Skin of body (tissue), 2 donors: ENCODE data around the gene CIAO2B. TPM values are rescaled to one million over a fixed set of nuclear protein-coding genes. Genes with fewer than 3 reads are reported as not detected.
"Not testable (repeated sequence)": the region's sequence is repeated elsewhere in the genome, so short reads cannot be mapped to it uniquely, and the experiment has no call there.

Source experiments
- DNase-seq: peaks from one replicate; lab custom pipeline; 2025; lab: John Stamatoyannopoulos, UW
- total RNA-seq: library from RNA; depleted of rRNA; stranded (reverse); fragments of >200 nt; gene quantifications from one replicate; pipeline ENCODE4 v1.2.3, GENCODE V29; 2014

CIAO2B gene
- total RNA-seq, 1 donor from 2014 or later: 39.0 TPM

DNA sequence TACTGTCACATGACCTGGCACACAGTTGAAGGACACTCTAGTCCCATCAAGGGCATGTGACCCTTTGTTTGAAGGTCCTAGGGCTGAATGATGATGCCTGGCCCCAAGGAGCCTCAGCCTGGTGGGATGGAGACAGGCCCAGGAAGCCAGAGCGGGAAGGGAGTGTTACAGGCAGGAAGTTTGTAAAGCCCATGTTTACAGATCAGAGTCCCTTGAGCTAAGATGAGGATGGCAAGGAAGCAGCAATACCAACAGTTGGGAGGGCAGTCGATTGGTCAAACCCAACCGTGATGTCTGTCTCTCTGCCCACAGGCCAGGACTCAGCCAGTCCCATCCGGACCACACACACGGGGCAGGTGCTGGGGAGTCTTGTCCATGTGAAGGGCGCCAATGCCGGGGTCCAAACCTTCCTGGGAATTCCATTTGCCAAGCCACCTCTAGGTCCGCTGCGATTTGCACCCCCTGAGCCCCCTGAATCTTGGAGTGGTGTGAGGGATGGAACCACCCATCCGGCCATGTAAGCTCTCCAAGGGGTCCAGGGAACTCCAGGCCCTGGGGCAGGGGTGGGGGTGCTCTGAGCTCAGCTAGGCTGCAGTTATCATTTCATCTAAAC, 3.6 kb upstream of the CIAO2B start:
- no peak for DNase-seq

DNA sequence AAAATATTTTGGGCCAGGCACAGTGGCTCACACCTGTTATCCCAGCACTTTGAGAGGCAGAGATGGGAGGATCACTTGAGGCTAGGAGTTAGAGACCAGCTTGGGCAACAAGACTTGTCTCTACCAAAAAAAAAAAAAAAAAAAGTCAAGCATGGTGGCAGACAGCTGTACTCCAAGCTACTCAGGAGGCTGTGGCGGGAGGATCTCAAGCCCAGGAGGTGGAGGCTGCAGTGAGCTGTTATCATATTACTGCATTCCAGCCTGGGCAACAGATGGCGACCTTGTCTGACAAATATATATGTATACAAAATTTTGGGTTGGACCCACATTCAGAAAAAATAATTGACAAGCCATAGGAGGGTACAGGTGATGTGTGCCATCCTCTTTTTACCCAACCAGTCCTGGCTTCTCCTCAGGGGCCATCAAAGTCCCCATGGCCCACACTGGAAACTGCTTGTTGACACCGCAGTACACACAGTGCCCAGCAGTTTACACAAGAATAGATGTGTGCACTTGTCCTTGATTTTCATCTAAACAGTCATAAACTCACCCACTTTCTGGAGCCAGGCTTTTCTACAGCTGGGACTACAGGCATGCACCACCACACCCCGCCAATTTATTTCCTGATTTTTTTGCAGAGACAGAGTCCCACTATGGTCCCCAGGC, 2.8 kb upstream of the CIAO2B start:
- no peak for DNase-seq

DNA sequence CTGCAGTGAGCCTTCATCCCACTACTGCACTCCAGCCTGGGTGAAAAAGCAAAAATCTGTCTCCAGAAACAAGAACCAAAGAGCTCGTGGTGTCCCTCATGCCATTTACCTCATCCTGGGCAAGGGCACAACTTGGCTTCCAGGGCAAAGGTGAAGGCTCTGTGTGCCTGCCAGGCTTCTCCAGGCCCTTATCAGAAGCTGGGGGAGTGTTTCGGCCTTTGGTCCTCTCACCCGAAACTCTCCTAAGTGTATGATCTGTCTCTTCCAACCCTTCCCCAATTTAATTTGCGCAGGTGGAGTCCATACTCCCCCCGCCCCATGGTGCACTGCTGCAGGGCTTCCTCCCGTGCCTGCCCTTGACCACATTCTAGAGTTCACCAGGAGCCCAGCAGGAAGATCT, 2.3 kb upstream of the CIAO2B start:
- no peak for DNase-seq

DNA sequence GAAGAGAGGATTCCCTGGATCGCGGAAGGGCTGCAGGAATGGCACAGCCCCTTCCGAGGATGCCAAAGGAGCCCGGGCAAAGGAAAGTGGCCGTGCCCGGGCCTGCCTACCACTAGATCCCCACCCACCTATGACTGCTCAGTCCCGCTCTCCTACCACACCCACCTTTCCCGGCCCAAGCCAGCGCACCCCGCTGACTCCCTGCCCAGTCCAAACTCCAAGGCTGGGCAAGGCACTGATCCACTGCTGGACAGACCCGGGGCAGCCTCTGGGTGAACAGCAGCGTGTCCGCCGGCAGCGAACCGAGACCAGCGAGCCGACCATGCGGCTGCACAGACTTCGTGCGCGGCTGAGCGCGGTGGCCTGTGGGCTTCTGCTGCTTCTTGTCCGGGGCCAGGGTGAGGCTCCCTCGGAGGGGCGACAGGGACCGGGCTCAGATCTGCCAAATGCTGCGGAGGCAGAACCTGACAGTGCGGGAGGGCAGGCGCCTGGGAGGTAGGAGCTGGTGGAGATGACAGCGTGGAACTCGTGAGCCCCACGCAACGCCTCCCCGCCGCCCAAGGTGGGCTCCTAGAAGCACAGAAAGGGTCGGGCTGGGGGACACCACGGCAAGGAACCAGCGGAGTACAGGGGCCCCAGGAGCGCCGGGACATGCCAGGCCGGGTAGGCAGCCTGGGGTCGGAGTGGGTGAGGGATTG, 1.3 kb upstream of the CIAO2B start, which contains the start of gene CES2:
Gene CES2 (plus strand): TSS at position 203 of the 698 bp plus-strand sequence. CDS start 120 bp downstream, at position 323.
- DNase-seq: no peak

DNA sequence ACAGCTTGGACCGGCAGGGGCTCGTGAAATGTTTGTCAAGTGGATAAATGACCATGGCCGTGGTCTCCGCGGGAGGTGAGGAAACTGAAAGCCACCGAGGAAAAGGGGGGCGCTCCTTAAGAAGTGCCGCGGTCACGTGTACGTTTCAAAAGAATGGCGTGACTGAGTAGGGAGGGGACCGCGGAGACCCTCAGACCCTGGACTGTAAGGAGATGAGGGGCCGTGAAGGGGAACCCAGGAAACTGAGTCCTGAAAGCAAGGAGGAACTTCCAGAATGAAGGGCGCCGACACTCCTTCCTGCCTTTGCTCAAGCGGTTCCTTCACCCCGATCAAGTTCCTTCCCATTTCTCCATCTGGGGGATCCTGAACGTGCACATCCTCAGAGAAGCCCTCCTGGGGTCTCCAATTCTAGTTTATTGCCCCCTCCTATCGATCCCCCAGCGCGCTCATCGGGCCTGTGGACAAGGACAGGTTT, 674 bp upstream of the CIAO2B start:
- not testable (repeated sequence) for DNase-seq

DNA sequence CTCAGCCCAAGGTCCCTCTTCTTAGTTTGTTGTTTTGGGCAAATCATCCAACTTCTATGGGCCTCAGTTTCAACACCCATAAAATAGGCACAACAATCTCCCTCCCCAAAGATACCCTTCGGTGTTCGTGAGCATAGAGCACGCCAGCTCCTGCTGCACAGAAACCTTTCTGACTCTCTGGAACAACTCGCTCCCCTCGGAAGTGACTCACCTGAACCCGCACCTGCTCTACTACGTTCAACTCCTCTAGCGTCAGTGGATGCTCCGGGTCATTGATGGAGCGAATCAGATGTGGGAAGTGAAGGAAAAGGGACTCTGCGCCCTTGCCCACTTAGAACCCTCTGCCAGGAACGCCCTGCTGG, 445 bp downstream of the CIAO2B start:
- no peak for DNase-seq

DNA sequence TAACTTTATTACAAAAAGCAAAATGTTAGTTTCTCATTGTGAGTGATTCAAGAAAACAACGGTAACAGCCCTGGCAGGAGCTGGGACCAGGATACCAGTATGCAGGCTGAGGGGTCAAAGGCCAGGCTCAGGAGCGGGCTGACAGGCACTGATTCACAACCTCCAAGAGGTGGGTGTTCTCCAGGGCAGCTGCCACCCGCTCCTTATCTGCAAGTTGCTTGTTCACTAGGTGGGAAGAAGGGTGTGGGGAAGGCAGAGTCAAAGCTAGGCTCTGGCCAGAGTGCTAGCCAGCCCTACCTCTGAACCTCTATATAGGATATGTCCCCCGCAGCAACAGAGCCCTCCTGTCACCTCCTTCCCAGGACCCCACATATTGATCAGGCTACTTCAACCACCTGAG, 2.1 kb downstream of the CIAO2B start:
- no peak for DNase-seq

DNA sequence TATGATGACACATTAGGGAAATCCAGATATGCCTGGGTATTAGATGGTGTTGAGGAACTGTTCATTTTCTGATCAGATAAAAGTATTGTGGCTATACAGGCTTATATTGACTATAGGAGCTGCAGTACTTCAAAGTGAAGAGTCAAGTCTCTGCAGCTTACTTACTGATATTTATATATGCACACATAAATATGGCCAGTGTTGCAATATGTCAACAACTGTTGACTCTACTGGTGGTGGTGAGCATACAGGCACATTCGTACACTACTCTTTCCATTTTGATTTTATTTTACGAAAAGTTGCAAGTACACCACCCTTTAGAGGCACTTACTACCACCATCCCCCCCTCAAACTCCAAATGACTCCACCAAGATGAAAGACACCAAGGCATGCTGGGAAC, 2.5 kb downstream of the CIAO2B start:
- DNase-seq: no peak

DNA sequence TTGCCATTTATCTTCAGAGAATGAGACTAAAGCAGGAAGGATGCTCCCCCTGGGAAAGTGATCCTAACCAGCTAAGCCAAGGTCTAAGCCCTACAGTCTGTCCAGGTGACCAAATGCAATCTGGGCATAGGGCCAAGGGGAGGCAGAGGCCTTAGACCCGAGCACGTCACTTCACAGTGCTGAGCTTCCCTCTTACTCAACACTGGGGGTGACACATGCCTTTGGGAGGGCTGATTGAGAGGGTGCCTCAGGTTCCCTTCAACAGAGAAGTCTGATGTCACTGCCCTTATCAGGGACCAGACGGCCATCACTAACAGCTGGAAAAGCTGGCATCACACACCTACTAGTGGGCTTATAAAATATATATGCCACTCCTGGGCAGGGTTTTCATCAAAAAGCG, 4.0 kb downstream of the CIAO2B start:
- no peak for DNase-seq

DNA sequence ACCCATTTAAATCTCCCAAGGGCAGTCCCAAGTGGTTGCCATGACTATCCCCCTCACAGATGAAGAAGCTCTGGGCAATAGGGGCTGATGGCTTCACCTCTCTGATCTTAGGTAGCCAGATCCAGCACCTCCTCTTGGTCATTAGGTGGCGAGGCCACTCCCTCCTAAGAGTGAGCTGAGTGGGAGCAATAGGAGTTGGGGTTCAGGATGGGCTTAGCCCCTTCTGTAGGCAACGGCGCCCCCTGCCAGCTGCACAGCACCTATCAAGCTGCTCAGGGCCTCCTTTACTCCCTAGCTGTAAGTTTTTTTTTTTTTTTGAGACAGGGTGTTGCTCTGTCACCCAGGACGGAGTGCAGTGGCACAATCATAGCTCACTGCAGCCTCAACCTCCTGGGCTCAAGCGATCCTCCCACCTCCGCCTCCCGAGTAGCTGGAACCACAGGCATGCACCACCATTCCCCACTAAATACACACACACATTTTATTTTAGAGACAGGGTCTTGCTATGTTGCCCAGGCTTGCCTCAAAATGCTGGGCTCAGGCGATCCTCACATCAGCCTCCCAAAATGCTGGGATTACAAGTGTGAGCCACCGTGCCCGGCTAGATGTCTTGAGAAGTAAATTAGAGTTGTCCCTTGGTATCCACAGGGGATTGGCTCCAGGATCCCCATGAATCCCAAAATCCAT, 5.4 kb downstream of the CIAO2B start:
- DNase-seq: no peak

DNA sequence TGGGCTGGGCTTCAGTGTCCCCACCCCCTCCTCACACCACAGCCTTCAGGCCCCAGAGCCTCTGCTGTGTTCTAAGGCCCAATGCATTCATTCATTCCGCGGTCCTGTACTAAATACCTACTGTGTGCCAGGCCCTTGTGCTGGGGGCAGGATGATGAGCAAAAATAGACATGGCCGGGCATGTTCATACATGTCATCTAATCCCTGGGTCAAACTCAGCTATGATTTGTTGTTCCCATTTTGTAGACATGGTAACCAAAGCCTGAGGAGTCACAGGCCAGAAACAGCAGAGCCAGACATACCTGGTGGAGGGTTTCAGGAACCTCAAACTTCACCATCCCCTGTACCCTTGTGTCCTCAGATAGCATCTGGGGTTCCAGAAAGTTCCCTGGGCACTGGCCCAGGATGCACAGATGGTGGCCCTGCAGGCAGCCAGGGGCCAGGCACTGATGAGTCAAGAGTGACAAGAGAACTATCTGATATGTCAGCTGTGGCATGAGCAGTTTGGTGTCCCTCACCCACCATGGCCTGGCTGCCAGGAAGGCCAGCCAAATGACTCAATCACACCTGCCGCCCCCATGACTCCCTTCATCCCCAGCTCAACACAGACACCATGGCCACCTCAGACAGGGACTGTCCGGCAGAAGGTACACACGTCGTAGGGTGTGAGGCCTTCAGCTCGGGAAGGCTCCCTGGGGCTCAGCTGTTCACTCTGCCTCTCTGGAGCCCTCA, 6.1 kb downstream of the CIAO2B start:
- DNase-seq: no peak

DNA sequence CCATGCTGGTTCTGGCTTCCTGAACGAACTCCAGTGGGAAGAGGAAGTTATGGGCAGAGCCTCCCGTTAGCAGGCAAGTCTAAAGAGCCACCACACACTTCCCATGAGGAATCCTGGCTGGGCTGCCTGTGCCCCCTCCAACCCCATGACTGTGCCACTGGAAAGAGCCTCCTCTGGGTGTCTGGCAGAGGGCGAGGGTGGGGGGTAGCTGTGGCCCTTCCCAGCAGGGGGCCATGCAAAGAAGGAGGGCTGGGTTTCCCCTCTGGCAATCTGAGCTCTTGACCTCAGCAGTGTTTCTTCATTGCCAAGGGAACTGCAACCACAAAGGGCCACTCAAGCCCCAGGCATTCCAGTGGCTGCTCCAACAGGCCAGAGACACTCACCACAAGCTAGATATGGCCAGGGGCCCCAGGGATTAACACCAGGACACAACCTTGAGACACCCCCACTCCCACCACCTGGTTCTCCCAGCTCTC, 7.2 kb downstream of the CIAO2B start:
- DNase-seq: no peak

DNA sequence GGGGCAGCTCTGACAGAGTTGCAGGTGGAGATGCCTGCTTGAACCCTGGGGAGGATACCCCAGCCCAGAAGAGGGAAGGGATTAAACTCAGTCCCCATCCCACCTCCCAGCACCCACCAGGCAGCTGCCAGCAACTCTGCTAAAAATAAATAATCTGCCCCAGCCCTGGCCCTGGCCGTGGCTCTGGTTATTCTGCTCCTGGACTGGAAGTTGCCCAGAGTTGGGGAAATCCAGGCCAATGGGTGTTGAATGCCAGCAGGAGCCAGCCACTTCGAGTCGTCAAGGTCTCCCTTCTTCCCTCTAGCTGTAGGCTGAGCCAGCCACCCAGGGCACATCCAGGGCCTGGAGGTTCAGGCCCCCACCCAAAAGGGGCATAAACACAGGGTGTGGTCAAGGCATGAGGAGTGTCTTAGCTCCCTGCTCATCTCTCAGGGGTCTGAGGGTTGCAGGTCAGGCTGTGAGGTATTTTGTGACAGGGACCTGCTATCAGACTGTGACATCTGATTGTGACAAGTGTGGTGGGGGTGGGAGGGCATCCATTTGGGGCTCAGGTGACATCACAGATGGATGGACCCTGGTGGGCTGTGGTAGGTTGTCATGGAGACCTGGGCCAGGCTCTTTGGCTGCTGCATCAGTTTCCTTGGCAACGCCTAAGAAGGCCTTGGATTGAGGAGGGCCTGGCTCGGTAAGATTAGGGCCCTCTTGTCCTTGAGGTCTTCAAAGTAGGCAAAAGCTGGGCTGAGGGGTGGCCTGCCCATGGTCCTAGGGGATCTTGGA, 7.8 kb downstream of the CIAO2B start:
- DNase-seq: no peak

DNA sequence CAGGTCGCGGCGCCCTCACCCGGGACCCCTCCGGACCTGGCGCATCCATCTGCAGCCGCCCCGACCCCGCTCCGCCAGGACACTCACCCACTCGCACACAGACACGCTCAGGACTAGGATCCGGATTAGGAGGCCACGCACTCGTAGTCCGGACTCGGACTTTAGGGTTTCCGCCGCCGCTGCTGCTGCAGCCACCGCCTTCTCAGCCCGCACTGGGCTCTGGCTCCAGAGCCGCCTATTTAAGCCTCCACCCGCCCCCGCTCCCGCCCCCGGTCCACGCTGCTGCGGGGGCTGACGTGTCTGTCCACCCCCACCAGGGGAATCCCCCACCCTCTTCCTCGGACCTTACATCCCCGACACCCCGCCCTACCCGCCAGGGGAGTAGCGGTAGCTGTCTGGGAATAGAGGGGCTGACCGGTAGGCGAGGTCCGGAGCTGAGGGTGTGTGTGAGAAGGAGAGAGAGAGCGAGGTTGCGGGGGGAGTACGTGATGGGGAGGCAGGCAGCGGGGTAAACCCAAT, 8.8 kb downstream of the CIAO2B start, which contains the start of gene RRAD:
Gene RRAD (minus strand): TSS at position 214 of the 519 bp plus-strand sequence. CDS start 356 bp downstream, outside the sequence.
- DNase-seq: no peak

DNA sequence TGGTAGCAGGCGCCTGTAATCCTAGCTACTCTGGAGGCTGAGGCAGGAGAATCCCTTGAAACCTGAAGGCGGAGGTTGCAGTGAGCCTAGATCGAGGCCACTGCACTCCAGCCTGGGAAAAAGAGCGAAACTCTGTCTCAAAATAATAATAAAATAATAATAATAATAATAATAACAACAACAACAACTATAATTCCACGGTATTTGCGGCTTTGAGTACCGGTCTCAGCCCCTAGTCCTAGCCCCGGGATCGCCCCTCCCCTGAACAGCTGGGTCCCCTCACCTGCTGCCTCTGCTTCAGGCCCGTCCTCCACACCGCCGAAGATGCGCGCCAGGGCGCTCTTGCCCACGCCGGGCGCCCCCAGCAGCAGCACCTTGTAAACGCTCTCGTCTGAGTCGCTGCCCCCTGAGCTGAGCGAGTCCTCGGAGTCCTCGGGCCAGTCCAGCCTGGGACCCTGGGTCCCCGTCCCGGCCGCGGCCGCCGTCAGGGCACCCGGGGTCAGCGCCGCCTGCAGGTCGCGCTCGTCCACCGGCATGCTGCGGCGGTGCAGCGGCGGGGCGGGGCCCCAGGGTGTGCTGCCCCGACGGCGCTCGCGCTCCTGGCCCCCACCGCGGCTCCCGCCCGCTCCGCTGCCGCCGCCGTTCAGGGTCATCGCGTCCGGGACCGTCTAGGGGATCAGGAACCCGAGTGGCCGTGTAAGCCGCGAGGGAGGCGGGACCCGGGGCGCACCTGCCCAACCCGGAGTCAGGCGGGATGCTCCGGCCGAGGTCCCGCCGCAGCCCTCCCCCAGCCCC, 9.5 kb downstream of the CIAO2B start:
- no peak for DNase-seq

DNA sequence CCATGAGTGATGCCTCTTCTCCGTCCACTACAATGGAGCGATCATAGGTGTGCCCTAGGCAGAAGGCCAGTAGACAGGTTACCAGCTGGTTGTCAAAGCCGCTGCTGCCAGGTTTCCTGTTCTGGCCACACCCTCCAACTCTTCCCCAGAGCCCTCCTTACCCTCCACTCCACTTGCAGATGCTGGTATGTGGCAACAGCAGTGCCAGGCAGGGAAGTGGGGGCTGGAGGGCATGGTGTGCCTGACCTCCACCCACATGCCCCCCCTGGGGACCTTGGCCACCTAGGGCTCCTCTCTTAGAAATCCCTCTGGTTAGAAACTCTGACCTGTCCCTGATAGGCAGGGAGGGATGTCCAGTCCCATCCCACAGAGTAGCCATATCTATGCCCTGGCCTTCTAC, 10.3 kb downstream of the CIAO2B start:
- DNase-seq: no peak

DNA sequence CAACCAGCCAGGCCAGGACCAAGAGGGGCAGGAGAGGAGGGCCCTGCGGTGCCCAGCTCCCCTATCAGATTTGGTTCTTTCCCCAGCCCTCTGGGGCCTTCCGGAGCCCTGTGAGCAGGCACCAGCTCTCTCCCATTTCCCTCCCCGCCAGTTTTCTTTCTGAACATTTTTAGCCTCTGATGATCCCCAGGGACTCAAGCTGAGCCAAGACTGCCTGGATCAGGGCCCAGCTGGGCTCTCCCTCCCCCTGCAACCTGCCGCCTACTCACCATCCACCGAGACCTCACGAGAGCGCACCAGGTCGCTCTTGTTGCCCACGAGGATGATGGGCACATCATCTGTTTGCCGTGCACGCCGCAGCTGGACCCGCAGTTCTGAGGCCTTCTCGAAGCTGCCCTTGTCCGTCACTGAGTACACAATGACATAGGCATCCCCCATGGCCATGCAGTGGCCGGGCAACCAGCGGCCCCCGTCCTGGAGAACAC, 10.9 kb downstream of the CIAO2B start:
- DNase-seq: no peak

DNA sequence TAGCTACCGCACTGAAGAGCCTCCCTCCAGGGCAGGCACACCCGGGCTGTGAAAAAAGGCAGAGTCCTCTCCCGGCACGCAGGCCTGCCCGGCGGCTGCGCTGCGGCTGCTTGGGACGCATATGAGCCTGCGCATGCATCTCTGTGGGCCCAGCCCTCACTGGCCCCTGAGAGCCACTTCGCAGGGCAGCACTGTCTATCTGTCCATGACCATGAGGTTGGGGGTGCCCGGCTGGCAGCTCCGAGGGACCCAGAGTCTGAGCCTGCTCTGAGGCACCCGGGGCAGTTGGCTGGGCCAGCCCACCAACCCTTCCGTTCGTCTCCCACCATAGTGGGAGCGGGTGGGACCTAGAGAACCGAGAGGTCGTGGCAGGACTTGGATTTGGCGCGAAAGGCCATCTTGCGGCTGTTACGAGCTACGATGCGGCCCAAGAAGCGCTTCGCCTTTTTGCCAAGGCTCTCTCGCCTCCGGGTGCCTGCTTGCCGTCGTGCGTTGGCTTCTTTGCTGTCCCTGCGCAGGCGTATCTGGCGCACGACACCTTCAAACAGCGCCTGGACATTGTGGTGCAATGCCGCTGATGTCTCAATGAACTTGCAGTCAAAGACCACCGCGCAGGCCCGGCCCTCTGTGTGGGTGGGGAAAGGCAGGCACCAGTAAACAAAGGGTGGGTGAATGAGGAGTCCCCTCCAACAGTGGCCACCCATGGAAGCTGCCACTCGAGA, 12.3 kb downstream of the CIAO2B start:
- no peak for DNase-seq
